Activated naive CD8-positive, alpha-beta T cell treated with anti-CD3 and anti-CD28 coated beads, Interleukin-2, amount 10 ng/mL, durations not matched to agents 7 days and 5 days (primary cell): ENCODE data around the gene CEP170. TPM values are rescaled to one million over a fixed set of nuclear protein-coding genes. Genes with fewer than 3 reads are reported as not detected.

Experiments
- ATAC-seq: fragments of 150-1000 bp; cut with Tn5 transposase; one replicate; pipeline ENCODE4 v1.10.0; 2021; ENCODE audit warnings: low read depth, moderate library complexity
- POLR2A ChIA-PET: fragments of 350-600 bp; sonication (Branson Sonifier 250); formaldehyde crosslinking; loops from one replicate; lab custom pipeline; 2021; ENCODE audit warnings: antibody characterized with exemption; lab: Charles Lee
- DNase-seq: peaks from one replicate; pipeline ENCODE4 v3.0.0; 2021
- H3K27ac Mint-ChIP-seq: one replicate; pipeline ENCODE4 v1.8.0; 2022; ENCODE audit warnings: mild to moderate bottlenecking, mixed read lengths
- H3K27me3 Mint-ChIP-seq: one replicate; pipeline ENCODE4 v1.8.0; 2022; ENCODE audit warnings: mild to moderate bottlenecking, moderate library complexity, mixed read lengths
- H3K36me3 Mint-ChIP-seq: one replicate; pipeline ENCODE4 v1.8.0; 2021; ENCODE audit warnings: mild to moderate bottlenecking, mixed read lengths
- H3K4me1 Mint-ChIP-seq: one replicate; pipeline ENCODE4 v1.8.0; 2021; ENCODE audit warnings: mixed read lengths
- H3K4me3 Mint-ChIP-seq: one replicate; pipeline ENCODE4 v1.8.0; 2022; ENCODE audit warnings: mild to moderate bottlenecking, moderate library complexity, mixed read lengths
- H3K9me3 Mint-ChIP-seq: one replicate; pipeline ENCODE4 v1.8.0; 2021; ENCODE audit warnings: mixed read lengths
- total RNA-seq, 2 experiments: library from RNA; stranded (reverse); gene quantifications; one replicate each; pipeline ENCODE4 v1.2.3, GENCODE V29; 2021

The CEP170 gene
- total RNA-seq, 2 experiments from 2014 or later: 36.1 to 37.8 TPM

DNA sequence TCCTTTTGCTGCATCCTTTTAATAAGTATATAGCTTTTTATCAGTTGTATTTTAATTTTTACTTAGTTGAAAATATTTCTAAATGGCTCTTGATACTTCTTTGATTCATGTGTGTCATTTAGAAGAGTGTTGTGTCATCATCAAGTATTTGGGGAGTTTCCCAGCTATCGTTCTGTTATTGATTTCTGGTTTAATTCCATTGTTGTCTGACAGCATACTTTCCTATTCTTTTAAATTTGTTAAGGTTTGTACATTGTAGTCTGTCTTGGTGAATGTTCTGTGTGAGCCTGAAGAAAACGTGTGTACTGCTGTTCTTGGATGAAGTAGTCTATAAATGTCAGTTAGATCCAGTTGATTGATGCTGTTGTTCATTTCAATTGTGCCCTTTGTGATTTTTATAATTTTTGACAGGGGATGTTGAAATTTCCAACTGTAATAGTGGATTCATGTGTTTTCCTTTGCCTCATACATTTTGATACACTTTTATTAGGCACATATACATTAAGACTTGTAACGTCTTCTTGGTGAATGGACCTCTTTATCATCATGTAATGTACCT, 25.6 kb upstream of the CEP170 start:
- no peak for ATAC-seq
- H3K36me3 Mint-ChIP-seq: peaks cover 40% of the 10 kb centered on the region

DNA sequence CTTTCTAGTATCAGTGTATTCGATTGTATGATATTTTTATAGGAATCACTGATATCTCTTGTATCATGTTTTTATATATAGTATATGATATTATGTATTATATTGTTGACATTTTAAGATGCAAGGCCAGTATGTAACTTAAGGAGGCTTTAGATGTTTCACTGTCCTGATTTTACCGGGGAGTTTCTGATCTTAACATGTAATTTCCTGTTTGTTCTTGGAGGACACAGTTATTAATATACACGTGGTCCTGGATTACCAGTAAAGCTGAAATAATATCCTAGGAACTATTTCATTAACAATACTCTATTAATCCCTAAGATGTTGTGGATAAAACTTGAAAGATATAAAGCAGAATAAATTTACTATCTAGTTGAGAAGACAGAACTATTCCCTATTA, 20.2 kb upstream of the CEP170 start:
- peaks cover 3% of the 10 kb centered on the region for H3K9me3 Mint-ChIP-seq
- no peak for ATAC-seq
- POLR2A ChIA-PET: no interaction called here
- no peak overlapping the region for H3K27ac Mint-ChIP-seq
- peaks cover 42% of the 10 kb centered on the region for H3K36me3 Mint-ChIP-seq
- no peaks in the 10 kb centered on the region for H3K27me3 Mint-ChIP-seq
- DNase-seq: no peak
- peaks cover 3% of the 10 kb centered on the region for H3K4me1 Mint-ChIP-seq
- no peak overlapping the region for H3K4me3 Mint-ChIP-seq

More for the DNA sequence above, 25.6 kb upstream of the CEP170 start:
- H3K9me3 Mint-ChIP-seq: peaks cover 2% of the 10 kb centered on the region
- no peak for DNase-seq
- no peaks in the 10 kb centered on the region for H3K4me1 Mint-ChIP-seq
- no peak overlapping the region for H3K27ac Mint-ChIP-seq
- no peaks in the 10 kb centered on the region for H3K27me3 Mint-ChIP-seq
- H3K4me3 Mint-ChIP-seq: no peak overlapping the region
- POLR2A ChIA-PET: no interaction called here

DNA sequence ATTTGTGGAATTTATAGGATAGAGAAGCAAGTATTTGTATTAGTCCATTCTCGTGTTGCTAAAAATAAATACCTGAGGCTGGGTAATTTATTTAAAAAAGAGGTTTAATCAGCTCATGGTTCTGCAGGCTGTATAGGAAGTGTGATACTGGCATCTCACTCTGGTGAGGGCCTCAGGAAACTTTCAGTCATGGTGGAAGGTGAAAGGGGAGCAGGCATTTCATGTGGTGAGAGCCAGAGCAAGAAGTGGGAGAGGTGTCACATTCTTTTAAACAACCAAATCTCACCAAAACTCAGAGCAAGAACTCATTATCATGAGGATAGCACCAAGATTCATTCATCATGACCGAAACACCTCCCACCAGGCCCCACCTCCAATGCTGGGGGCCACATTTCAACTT, 18.9 kb upstream of the CEP170 start:
- no peak for ATAC-seq
- no peak for DNase-seq
- Mint-ChIP-seq H3K27me3 (no peaks in the 10 kb centered on the region), H3K27ac (no peak overlapping the region), H3K36me3 (peaks cover 41% of the 10 kb centered on the region), H3K4me1 (peaks cover 3% of the 10 kb centered on the region), H3K9me3 (peaks cover 3% of the 10 kb centered on the region), H3K4me3 (no peak overlapping the region)
- POLR2A ChIA-PET: no interaction called here

DNA sequence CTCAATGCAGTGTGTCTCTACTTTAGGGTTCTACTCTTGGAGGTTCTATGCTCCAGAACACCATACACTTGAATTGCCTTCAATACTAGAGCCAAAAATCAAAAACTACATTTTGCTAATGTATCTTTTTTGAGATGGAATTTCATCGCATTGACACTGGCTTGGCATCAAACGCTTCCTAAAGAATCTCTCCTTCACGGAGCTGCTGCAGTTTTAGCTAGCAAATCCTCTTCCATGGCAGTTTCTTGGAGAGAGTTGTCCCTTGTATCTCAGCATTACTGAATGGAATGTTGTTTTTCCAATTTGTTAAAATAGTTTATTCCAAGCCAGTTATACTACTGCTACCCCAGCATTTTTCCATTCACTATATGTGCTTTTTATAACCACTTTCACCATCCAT, 18.4 kb upstream of the CEP170 start:
- peaks cover 3% of the 10 kb centered on the region for H3K4me1 Mint-ChIP-seq
- H3K4me3 Mint-ChIP-seq: no peak overlapping the region
- POLR2A ChIA-PET: interaction anchor here (1.0 kb wide), 1 partner anchor 18 kb away, joined by 5 read pairs; the partner anchor contains the start of gene SDCCAG8
- ATAC-seq: no peak
- H3K27ac Mint-ChIP-seq: no peak overlapping the region
- H3K27me3 Mint-ChIP-seq: no peaks in the 10 kb centered on the region
- H3K36me3 Mint-ChIP-seq: peaks cover 41% of the 10 kb centered on the region
- H3K9me3 Mint-ChIP-seq: peaks cover 3% of the 10 kb centered on the region
- no peak for DNase-seq

DNA sequence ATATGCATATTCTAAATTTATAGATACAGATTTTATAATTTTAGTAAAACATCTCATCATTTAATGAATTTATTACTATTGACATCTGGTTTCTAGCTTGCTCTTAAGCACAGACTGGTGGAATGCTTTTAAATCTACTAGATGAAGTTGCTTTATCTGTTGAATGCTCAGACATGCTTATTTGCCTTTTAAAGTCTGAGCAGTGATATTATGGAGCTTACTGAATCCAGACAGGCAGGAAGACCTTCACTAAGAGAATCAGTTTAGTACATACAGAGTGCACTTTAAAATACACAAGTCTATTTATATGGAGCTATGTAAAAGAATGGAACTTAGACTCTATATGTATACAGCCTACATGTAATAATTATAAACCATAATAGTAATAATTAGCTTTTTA, 17.3 kb upstream of the CEP170 start:
- Mint-ChIP-seq H3K27me3 (no peaks in the 10 kb centered on the region), H3K27ac (no peak overlapping the region), H3K4me3 (no peak overlapping the region), H3K36me3 (peaks cover 35% of the 10 kb centered on the region), H3K4me1 (peaks cover 5% of the 10 kb centered on the region), H3K9me3 (peaks cover 3% of the 10 kb centered on the region)
- POLR2A ChIA-PET: interaction anchor here (0.9 kb wide), 1 partner anchor 17 kb away, joined by 4 read pairs; the partner anchor contains the start of genes CEP170 and SDCCAG8
- DNase-seq (no peak), ATAC-seq (no peak)

DNA sequence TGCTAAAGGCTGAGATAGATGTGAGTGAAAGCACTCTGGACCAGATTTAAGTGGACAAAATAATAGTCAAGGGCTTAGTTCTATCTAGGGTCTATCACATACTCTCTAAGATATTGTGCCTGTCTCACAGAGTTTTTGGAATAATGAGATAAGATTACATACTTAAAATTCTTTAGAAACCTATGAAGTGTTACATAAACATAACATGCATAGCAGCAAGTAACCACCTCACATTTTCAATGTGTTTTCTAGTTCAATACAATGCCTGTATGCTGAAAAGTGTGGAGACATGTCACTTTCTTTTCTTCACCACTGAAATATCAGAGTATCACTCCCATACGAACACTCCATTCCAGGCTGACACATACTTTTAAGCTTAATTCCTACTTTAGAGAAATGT, 16.9 kb upstream of the CEP170 start:
- Mint-ChIP-seq H3K4me1 (peaks cover 5% of the 10 kb centered on the region), H3K27ac (no peak overlapping the region), H3K9me3 (peaks cover 3% of the 10 kb centered on the region), H3K36me3 (peaks cover 32% of the 10 kb centered on the region), H3K4me3 (no peak overlapping the region), H3K27me3 (no peaks in the 10 kb centered on the region)
- no peak for ATAC-seq
- POLR2A ChIA-PET: interaction anchor here (0.9 kb wide), 1 partner anchor 17 kb away, joined by 4 read pairs; the partner anchor contains the start of genes CEP170 and SDCCAG8
- DNase-seq: no peak

DNA sequence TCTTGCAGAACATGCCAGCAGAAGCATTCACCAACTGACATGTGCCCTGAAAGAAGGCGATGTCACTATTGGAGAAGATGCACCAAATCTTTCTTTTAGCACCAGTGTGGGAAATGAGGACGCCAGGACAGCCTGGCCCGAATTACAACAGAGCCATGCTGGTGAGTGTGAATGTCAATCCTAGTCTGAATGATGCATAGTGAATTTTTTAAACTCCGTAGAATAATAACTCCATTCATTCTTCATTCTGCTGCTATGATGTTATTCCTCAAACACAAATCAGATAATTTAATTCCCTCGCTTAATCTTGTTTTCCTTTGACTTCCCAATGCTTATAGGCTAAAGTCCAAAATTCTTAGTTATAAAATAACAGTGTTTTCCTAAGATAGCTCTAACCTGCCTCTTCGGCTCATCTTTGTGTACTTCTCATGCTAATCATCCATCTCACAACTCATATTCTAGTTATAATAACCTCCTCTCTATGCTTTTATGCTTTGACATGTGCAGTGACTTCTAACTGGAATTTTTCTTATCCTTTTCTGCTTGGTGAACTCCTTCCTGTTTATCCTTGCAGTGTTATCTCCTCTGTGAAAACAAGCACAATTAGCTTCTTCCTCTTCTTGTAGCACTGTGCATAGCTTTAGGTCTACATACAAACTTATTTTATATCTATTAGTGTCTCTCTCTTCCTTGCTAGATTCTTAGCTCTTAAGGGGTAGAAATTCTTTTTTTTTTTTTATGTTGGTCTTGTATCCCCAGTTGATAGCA, 15.2 kb upstream of the CEP170 start:
- Mint-ChIP-seq H3K4me3 (no peak overlapping the region), H3K9me3 (peaks cover 3% of the 10 kb centered on the region), H3K27me3 (no peaks in the 10 kb centered on the region), H3K27ac (no peak overlapping the region), H3K4me1 (peaks cover 5% of the 10 kb centered on the region), H3K36me3 (peaks cover 19% of the 10 kb centered on the region)
- ATAC-seq: no peak
- no peak for DNase-seq
- POLR2A ChIA-PET: no interaction called here

DNA sequence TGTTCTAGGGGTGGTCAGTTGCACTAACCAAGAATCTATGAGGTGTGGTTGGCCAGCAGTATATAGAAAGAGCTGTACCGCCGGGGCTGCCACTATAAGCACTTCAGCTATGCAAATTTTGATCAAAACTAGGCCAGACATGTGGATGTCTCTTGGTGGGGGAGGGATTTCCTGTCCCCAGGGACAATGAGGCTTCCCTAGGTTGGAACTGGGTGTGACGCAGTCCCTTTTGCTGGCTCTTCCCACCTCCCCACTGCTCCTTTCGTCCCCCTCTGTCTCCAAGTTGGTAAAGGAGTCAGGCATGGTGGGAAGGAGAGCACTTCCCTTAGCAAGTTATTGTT, 14.3 kb upstream of the CEP170 start:
- POLR2A ChIA-PET: no interaction called here
- H3K27me3 Mint-ChIP-seq: no peaks in the 10 kb centered on the region
- ATAC-seq: no peak
- H3K4me1 Mint-ChIP-seq: peaks cover 8% of the 10 kb centered on the region
- peaks cover 12% of the 10 kb centered on the region for H3K36me3 Mint-ChIP-seq
- peaks cover 3% of the 10 kb centered on the region for H3K9me3 Mint-ChIP-seq
- H3K27ac Mint-ChIP-seq: no peak overlapping the region
- H3K4me3 Mint-ChIP-seq: no peak overlapping the region
- no peak for DNase-seq

DNA sequence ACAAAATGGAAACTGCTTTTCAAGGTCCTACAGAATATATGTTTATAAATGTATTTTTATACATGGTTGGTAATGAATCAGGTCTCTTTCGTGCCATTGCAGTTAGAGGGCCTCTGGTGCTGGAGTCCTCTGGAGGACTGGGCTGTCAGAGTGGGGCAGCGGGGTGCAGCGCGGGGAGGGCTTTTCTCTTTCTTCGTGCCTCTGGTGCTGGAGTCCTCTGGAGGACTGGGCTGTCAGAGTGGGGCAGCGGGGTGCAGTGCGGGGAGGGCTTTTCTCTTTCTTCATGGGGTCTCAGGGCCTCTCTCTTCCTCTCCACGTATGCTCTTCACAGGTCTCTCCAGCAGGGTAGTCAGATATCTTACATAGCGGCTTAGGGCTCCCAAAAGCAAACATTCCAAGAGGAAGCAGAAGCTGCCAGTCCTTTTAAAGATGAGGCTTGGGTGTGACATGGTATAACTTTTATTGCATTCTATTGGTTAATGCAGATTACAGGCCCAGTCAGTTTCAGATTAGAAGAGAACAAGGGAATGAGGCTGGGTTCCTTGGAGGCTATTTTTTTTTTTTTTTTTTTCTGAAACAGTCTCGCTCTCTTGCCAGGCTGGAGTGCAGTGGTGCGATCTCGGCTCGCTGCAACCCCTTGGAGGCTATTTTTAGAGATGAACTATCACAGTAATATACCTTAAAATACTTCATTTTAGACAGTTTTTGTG, 13.8 kb upstream of the CEP170 start:
- Mint-ChIP-seq H3K9me3 (peaks cover under 1% of the 10 kb centered on the region), H3K36me3 (peaks cover 8% of the 10 kb centered on the region), H3K4me1 (peaks cover 8% of the 10 kb centered on the region), H3K27ac (no peak overlapping the region), H3K27me3 (no peaks in the 10 kb centered on the region), H3K4me3 (no peak overlapping the region)
- DNase-seq (no peak), ATAC-seq (no peak)
- POLR2A ChIA-PET: no interaction called here

DNA sequence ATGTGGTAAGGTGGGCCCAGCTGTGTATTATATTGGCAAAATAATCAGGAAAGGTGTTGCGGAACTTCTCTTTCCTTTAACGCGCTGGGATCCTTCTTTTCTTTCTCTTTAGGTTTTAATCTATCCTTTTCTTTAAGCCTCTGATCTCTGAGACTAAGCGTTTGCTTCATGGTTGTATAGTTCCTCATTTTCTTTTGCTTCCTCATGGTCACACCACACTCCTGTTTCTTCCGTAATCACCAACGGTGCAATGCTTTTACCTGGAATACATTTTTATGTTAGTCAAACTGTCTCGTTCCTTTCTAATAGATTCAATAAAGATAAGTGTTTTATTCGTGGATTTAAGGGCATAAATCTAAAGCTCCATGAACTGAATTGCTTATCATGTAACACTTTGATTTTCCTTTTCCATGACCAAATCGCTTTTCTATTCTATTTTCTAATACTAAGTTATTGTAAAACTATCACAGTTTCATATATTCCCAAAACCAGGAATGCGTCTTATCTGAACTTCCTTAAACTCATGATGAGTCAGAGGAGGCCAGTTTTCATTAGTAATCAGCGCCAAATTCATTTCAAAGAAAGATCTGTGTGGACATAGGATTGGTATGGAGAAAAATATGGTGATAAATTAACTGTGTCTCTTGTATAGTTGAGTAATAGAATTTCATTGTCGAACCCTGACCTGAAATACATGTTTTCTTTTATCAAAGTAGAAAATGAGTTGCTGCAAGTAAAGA, 13.0 kb upstream of the CEP170 start:
- no peak overlapping the region for H3K27ac Mint-ChIP-seq

DNA sequence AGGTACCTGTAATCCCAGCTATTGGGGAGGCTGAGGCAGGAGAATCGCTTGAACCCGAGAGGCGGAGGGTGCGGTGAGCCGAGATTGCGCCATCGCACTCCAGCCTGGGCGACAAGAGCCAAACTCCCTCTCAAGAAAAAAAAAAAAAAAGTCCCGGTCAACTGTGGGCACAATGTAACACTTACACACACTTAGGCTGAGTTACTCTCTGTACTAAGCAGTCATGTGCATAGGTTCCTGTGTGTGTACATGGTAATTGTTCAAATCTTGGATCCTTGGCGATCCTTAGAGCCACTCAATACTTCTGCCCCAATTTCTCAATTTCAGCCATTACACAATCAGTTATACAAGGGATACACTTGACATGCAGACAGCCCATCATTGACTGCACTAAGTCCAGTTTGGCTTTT, 12.4 kb upstream of the CEP170 start:
- peaks cover 9% of the 10 kb centered on the region for H3K4me1 Mint-ChIP-seq
- POLR2A ChIA-PET: no interaction called here
- no peak for DNase-seq

More for the DNA sequence above, 13.0 kb upstream of the CEP170 start:
- Mint-ChIP-seq H3K36me3 (peaks cover 4% of the 10 kb centered on the region), H3K27me3 (no peaks in the 10 kb centered on the region), H3K4me3 (no peak overlapping the region), H3K4me1 (peaks cover 9% of the 10 kb centered on the region), H3K9me3 (no peaks in the 10 kb centered on the region)
- ATAC-seq (no peak), DNase-seq (no peak)
- POLR2A ChIA-PET: no interaction called here

DNA sequence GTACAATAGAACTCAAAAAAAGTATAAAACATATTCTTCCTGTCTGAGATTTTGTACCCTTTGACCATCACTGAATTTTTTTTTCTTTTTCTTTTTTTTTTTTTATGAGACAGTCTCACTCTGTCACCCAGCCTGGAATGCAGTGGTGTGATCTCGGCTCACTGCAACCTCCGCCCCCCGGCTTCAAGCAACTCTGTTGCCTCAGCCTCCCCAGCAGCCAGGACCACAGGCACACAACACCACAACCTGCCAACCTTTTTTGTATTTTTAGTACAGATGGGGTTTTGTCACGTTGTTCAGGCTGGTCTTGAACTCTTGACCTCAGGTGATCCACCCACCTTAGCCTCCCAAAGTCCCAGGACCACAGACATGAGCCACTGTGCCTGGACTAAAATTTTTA, 11.2 kb upstream of the CEP170 start:
- Mint-ChIP-seq H3K4me3 (no peak overlapping the region), H3K36me3 (peaks cover 4% of the 10 kb centered on the region), H3K9me3 (no peaks in the 10 kb centered on the region), H3K27ac (no peak overlapping the region), H3K27me3 (no peaks in the 10 kb centered on the region), H3K4me1 (peaks cover 9% of the 10 kb centered on the region)
- ATAC-seq: no peak
- no peak for DNase-seq
- POLR2A ChIA-PET: no interaction called here

More for the DNA sequence above, 12.4 kb upstream of the CEP170 start:
- Mint-ChIP-seq H3K27ac (no peak overlapping the region), H3K4me3 (no peak overlapping the region), H3K9me3 (no peaks in the 10 kb centered on the region), H3K36me3 (peaks cover 4% of the 10 kb centered on the region), H3K27me3 (no peaks in the 10 kb centered on the region)
- ATAC-seq: no peak

DNA sequence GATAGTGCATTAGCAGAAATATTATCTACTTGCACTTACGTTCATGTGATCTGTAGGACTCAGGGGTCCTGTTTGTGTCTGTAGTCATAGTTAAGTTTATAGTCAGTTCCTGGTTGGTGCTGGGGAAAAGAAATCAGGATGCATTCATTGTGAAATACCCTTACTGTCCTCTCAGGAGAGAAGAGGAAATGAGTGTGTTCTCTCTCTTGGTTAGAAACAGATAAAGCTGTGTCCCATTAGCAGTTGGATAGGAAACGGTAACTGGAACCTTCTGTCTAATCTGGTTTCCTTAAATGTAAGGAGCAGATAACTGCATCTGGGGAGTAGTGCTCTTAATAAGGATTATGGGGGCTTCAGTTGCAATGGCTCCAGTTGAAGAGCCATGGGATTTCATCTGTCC, 9.6 kb upstream of the CEP170 start:
- Mint-ChIP-seq H3K27me3 (no peaks in the 10 kb centered on the region), H3K27ac (no peak overlapping the region), H3K4me1 (peaks cover 18% of the 10 kb centered on the region), H3K4me3 (no peak overlapping the region), H3K36me3 (peaks cover 6% of the 10 kb centered on the region), H3K9me3 (no peaks in the 10 kb centered on the region)
- ATAC-seq (no peak), DNase-seq (no peak)
- POLR2A ChIA-PET: interaction anchor here (1.3 kb wide), 1 partner anchor 9 kb away, joined by 4 read pairs; the partner anchor contains the start of genes CEP170 and SDCCAG8
